Measurements from ENCODE around the gene ABCG1. TPM values are rescaled to one million over a fixed set of nuclear protein-coding genes. Genes with fewer than 3 reads are reported as not detected.

Gene ABCG1
- total and polyA plus RNA-seq, 2 of the 4 experiments (the other 2 are of a cell fraction): 0.19 to 0.36 TPM

DNA sequence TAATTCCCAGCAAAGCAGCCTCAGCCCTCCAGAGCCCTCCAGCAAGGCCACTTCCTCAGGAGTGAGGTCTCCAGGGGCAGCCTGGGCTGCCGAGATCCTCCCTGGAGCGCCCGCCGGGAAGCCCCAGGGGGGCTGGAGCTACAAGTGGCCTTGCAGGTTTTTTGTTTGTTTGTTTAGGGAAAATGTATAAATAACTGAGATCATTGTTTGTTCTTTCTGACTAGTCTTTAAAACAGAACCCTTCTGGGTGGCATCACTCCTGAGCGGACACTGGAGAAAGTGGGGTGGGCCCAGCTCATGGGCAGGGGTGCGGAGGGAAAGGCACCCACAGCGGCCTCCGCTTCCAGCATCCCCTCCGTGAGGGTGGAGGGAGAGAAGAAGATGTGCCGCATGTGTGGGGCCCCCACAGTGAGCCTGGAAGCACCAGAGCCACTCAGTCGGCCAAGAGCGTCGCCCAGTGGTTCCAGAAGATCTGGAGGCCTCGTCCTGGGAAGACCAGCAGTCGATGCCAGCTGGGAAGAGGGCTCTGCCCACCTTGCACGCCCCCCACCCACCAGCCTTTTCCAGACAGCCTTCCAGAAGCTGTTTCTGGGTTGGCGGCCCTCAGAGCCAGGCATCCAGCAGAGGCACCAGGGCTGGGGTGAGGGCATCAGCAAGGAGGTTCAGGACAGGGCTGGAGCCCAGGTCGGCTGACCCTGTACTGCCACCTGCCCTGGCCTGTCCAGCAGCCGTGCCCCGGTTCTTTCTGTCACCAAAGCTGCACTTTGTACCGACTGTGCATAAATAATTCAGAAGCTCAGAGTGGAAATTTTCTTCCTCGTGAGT, 61.6 kb downstream of the ABCG1 start:
- H2AK9ac ChIP-seq (replicated peaks; ENCODE audit: low read depth, low read length, poor library complexity): no peak overlapping the region
- H4K20me1 ChIP-seq (ENCODE audit: insufficient read depth, low read length): no peaks in the 10 kb centered on the region
- ChIA-PET POLR2A (ENCODE audit: unreplicated experiment) (no interaction called here), CTCF (no interaction called here)
- H2BK20ac ChIP-seq (ENCODE audit: low read depth, low read length): no peak overlapping the region
- no peak overlapping the region for H3K14ac ChIP-seq (replicated peaks; ENCODE audit: low read depth, low read length)
- H3K56ac ChIP-seq (ENCODE audit: extremely low read depth, insufficient read depth, low read length): no peak overlapping the region
- H3K9me1 ChIP-seq (ENCODE audit: insufficient read depth, low read length): peaks cover 4% of the 10 kb centered on the region; the same call in 1 of the 2 replicates
- H4K91ac ChIP-seq (ENCODE audit: insufficient read depth, low read depth, low read length): no peak overlapping the region
- intact Hi-C loops (cut with micrococcal nuclease) (no loop called here), dilution Hi-C loops (cut with HindIII; ENCODE audit: low sequenced_read_pairs, unreplicated experiment) (no loop called here), in situ Hi-C loops (cut with MboI; ENCODE audit: low sequenced_read_pairs) (no loop called here)
- no peak overlapping the region for H3K23ac ChIP-seq (ENCODE audit: low read depth, low read length)
- no peak overlapping the region for H2AK5ac ChIP-seq (ENCODE audit: low read depth, low read length)
- H3K79me1 ChIP-seq (ENCODE audit: low read depth in 1 of 2, low read length in 2 of 2): no peaks in the 10 kb centered on the region
- H3K36me3 ChIP-seq (ENCODE audit: control insufficient read depth, insufficient read depth, low read length): peaks cover 14% of the 10 kb centered on the region; the same call in 1 of the 2 replicates
- no peak overlapping the region for H3K4me2 ChIP-seq (ENCODE audit: low read depth, low read length)
- H3K27me3 ChIP-seq (ENCODE audit: control insufficient read depth, insufficient read depth, low read length): no peaks in the 10 kb centered on the region
- no peak overlapping the region for H2AFZ ChIP-seq (replicated peaks; ENCODE audit: low read length, poor library complexity)
- DNase-seq (no peak), ATAC-seq (ENCODE audit: low read depth) (no peak)
- no peak overlapping the region for H3K4ac ChIP-seq (ENCODE audit: low read depth, low read length)
- no TSS peak for BruUV-seq (replicated peaks)
- no peak overlapping the region for H3K4me3 ChIP-seq (ENCODE audit: insufficient read depth, low read depth, low read length)
- H3K27ac ChIP-seq (ENCODE audit: insufficient read depth, low read length): no peak overlapping the region
- H2BK5ac ChIP-seq (ENCODE audit: low read depth, low read length, poor library complexity, severe bottlenecking): no peak overlapping the region
- H3K18ac ChIP-seq (ENCODE audit: low read depth, low read length): no peak overlapping the region
- H3K9me3 ChIP-seq (ENCODE audit: control insufficient read depth, insufficient read depth, low read length): no peaks in the 10 kb centered on the region
- no peak overlapping the region for H4K8ac ChIP-seq (ENCODE audit: low read depth in 2 of 2, low read length in 2 of 2)
- TF ChIP-seq MAFK (IDR thresholded peaks at IDR 0.05; ENCODE audit: low read depth, low read length) (no peak), USF2 (IDR thresholded peaks at IDR 0.05; ENCODE audit: low read depth, low read length) (no peak), SMC3 (IDR thresholded peaks at IDR 0.05; ENCODE audit: low read depth, low read length) (no peak), FOS (IDR thresholded peaks at IDR 0.05; ENCODE audit: low read depth, low read length) (no peak), RCOR1 (IDR thresholded peaks at IDR 0.05; ENCODE audit: insufficient replicate concordance, low read length) (no peak)
- peaks cover 7% of the 10 kb centered on the region; the same call in 1 of the 2 replicates for H3K4me1 ChIP-seq (ENCODE audit: control insufficient read depth, insufficient read depth, low read length)
- 86% methylated on average over 6 of the region's 22 CpGs; no CpG with 5 or more reads in 1 of the 2 experiments for WGBS, 2 experiments (ENCODE audit: extremely low coverage in 2 of 2, insufficient read length in 1 of 2)
- no peak overlapping the region for H2BK15ac ChIP-seq (ENCODE audit: low read depth, low read length)
- H2BK120ac ChIP-seq (ENCODE audit: low read depth, low read length): no peak overlapping the region
- H3K9ac ChIP-seq (ENCODE audit: low read depth, low read length): no peak overlapping the region
- no peak overlapping the region for H4K5ac ChIP-seq (ENCODE audit: low read depth, low read length)
